Measurements from ENCODE around the gene GNAQ. TPM values are rescaled to one million over a fixed set of nuclear protein-coding genes. Genes with fewer than 3 reads are reported as not detected.

GNAQ gene
- total and polyA plus RNA-seq, 2 experiments from 2014 or later = 21.1 to 43.1 TPM

DNA sequence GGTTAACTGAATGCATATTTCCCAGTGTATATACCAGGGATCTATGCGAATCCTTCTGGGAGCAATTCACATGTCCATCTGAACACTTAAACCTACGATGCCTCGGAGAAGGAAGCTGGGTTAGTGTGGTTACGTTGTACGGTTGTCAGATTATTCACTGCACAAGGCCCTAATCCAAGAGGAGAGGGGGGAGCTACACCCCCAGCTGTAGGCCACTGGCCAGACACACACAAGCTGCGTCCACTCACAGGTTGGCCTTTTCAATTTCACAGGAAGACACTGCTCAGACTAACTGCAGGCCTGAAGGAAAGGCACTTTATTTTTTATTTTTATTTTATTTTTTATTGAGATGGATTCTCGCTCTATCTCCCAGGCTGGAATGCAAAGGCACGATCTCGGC lies 199.0 kb downstream of the GNAQ start:
- 0 out of 2 replicates have a peak, but pooled peaks cover 3% of the 10 kb centered on the region for H4K20me1 ChIP-seq (replicated peaks; ENCODE audit: insufficient read depth)
- DNase-seq (ENCODE audit: low spot score) (no peak), ATAC-seq (no peak)
- no peaks in the 10 kb centered on the region for H3K27me3 Mint-ChIP-seq (ENCODE audit: insufficient read depth, low read depth, poor library complexity)
- no peak overlapping the region for H2AFZ ChIP-seq
- H3K4me1 ChIP-seq (ENCODE audit: insufficient read depth) = no peaks in the 10 kb centered on the region
- H3F3A ChIP-seq (replicated peaks; ENCODE audit: low read depth) = no peaks in the 10 kb centered on the region
- no peaks in the 10 kb centered on the region for H3K9me2 ChIP-seq (ENCODE audit: insufficient read depth)
- no peaks in the 10 kb centered on the region for H3K36me3 Mint-ChIP-seq (ENCODE audit: low read depth)
- H3K36me3 ChIP-seq (ENCODE audit: insufficient read depth) = no peaks in the 10 kb centered on the region
- no peaks in the 10 kb centered on the region for H3K79me2 ChIP-seq (replicated peaks; ENCODE audit: insufficient read depth)
- H3K4me1 Mint-ChIP-seq = no peaks in the 10 kb centered on the region
- no peak overlapping the region for H3K4me2 ChIP-seq
- H3K4me3 ChIP-seq = no peak overlapping the region
- H3K9me3 Mint-ChIP-seq = no peaks in the 10 kb centered on the region
- H3K4me3 Mint-ChIP-seq = no peak overlapping the region
- no peak overlapping the region for H3K27ac Mint-ChIP-seq
- H3K27me3 ChIP-seq (ENCODE audit: insufficient read depth) = no peaks in the 10 kb centered on the region
- TF ChIP-seq, protein P1, sequence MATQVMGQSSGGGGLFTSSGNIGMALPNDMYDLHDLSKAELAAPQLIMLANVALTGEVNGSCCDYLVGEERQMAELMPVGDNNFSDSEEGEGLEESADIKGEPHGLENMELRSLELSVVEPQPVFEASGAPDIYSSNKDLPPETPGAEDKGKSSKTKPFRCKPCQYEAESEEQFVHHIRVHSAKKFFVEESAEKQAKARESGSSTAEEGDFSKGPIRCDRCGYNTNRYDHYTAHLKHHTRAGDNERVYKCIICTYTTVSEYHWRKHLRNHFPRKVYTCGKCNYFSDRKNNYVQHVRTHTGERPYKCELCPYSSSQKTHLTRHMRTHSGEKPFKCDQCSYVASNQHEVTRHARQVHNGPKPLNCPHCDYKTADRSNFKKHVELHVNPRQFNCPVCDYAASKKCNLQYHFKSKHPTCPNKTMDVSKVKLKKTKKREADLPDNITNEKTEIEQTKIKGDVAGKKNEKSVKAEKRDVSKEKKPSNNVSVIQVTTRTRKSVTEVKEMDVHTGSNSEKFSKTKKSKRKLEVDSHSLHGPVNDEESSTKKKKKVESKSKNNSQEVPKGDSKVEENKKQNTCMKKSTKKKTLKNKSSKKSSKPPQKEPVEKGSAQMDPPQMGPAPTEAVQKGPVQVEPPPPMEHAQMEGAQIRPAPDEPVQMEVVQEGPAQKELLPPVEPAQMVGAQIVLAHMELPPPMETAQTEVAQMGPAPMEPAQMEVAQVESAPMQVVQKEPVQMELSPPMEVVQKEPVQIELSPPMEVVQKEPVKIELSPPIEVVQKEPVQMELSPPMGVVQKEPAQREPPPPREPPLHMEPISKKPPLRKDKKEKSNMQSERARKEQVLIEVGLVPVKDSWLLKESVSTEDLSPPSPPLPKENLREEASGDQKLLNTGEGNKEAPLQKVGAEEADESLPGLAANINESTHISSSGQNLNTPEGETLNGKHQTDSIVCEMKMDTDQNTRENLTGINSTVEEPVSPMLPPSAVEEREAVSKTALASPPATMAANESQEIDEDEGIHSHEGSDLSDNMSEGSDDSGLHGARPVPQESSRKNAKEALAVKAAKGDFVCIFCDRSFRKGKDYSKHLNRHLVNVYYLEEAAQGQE (IDR thresholded peaks at IDR 0.05; ENCODE audit: unreplicated experiment) = no peak
- TF ChIP-seq NANOG (IDR thresholded peaks at IDR 0.05; ENCODE audit: borderline replicate concordance) = no peak
- TF ChIP-seq, protein P2, sequence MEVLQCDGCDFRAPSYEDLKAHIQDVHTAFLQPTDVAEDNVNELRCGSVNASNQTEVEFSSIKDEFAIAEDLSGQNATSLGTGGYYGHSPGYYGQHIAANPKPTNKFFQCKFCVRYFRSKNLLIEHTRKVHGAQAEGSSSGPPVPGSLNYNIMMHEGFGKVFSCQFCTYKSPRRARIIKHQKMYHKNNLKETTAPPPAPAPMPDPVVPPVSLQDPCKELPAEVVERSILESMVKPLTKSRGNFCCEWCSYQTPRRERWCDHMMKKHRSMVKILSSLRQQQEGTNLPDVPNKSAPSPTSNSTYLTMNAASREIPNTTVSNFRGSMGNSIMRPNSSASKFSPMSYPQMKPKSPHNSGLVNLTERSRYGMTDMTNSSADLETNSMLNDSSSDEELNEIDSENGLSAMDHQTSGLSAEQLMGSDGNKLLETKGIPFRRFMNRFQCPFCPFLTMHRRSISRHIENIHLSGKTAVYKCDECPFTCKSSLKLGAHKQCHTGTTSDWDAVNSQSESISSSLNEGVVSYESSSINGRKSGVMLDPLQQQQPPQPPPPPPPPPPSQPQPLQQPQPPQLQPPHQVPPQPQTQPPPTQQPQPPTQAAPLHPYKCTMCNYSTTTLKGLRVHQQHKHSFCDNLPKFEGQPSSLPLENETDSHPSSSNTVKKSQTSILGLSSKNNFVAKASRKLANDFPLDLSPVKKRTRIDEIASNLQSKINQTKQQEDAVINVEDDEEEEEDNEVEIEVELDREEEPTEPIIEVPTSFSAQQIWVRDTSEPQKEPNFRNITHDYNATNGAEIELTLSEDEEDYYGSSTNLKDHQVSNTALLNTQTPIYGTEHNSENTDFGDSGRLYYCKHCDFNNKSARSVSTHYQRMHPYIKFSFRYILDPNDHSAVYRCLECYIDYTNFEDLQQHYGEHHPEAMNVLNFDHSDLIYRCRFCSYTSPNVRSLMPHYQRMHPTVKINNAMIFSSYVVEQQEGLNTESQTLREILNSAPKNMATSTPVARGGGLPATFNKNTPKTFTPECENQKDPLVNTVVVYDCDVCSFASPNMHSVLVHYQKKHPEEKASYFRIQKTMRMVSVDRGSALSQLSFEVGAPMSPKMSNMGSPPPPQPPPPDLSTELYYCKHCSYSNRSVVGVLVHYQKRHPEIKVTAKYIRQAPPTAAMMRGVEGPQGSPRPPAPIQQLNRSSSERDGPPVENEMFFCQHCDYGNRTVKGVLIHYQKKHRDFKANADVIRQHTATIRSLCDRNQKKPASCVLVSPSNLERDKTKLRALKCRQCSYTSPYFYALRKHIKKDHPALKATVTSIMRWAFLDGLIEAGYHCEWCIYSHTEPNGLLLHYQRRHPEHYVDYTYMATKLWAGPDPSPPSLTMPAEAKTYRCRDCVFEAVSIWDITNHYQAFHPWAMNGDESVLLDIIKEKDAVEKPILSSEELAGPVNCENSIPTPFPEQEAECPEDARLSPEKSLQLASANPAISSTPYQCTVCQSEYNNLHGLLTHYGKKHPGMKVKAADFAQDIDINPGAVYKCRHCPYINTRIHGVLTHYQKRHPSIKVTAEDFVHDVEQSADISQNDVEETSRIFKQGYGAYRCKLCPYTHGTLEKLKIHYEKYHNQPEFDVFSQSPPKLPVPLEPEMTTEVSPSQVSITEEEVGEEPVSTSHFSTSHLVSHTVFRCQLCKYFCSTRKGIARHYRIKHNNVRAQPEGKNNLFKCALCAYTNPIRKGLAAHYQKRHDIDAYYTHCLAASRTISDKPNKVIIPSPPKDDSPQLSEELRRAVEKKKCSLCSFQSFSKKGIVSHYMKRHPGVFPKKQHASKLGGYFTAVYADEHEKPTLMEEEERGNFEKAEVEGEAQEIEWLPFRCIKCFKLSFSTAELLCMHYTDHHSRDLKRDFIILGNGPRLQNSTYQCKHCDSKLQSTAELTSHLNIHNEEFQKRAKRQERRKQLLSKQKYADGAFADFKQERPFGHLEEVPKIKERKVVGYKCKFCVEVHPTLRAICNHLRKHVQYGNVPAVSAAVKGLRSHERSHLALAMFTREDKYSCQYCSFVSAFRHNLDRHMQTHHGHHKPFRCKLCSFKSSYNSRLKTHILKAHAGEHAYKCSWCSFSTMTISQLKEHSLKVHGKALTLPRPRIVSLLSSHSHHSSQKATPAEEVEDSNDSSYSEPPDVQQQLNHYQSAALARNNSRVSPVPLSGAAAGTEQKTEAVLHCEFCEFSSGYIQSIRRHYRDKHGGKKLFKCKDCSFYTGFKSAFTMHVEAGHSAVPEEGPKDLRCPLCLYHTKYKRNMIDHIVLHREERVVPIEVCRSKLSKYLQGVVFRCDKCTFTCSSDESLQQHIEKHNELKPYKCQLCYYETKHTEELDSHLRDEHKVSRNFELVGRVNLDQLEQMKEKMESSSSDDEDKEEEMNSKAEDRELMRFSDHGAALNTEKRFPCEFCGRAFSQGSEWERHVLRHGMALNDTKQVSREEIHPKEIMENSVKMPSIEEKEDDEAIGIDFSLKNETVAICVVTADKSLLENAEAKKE (CRISPR knock-in tag; IDR thresholded peaks at IDR 0.05) = no peak
- TF ChIP-seq ZNF114 (CRISPR knock-in tag; IDR thresholded peaks at IDR 0.05) = no peak
- no peak for TF ChIP-seq EZH2 (IDR thresholded peaks at IDR 0.05; ENCODE audit: low read depth, unreplicated experiment)
- TF ChIP-seq STAT1 (IDR thresholded peaks at IDR 0.05; ENCODE audit: unreplicated experiment) = no peak
- no peak for TF ChIP-seq EZH2phosphoT487 (IDR thresholded peaks at IDR 0.05; ENCODE audit: unreplicated experiment)
- TF ChIP-seq JUNB (IDR thresholded peaks at IDR 0.05; ENCODE audit: unreplicated experiment) = no peak
- TF ChIP-seq CREB1 (CRISPR knock-in tag; IDR thresholded peaks at IDR 0.05; ENCODE audit: low read depth) = no peak
- TF ChIP-seq POLR2AphosphoS5 (IDR thresholded peaks at IDR 0.05; ENCODE audit: low read depth) = no peak
- TF ChIP-seq, protein P3, sequence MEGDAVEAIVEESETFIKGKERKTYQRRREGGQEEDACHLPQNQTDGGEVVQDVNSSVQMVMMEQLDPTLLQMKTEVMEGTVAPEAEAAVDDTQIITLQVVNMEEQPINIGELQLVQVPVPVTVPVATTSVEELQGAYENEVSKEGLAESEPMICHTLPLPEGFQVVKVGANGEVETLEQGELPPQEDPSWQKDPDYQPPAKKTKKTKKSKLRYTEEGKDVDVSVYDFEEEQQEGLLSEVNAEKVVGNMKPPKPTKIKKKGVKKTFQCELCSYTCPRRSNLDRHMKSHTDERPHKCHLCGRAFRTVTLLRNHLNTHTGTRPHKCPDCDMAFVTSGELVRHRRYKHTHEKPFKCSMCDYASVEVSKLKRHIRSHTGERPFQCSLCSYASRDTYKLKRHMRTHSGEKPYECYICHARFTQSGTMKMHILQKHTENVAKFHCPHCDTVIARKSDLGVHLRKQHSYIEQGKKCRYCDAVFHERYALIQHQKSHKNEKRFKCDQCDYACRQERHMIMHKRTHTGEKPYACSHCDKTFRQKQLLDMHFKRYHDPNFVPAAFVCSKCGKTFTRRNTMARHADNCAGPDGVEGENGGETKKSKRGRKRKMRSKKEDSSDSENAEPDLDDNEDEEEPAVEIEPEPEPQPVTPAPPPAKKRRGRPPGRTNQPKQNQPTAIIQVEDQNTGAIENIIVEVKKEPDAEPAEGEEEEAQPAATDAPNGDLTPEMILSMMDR (conservative IDR thresholded peaks at IDR 0.05; ENCODE audit: low read depth in 2 of 2) = no peak
- no peak for TF ChIP-seq ZNF331 (CRISPR knock-in tag; IDR thresholded peaks at IDR 0.05; ENCODE audit: low read depth)
- no peak overlapping the region for H3K27ac ChIP-seq (ENCODE audit: low read depth)
